IPS DF 6.9 (cell line): Measurements from ENCODE around the gene NUTM2F.
"Not testable (repeated sequence)": the region's sequence is repeated elsewhere in the genome, so short reads cannot be mapped to it uniquely, and the experiment has no call there.

Experiments used
- DNase-seq: peaks from one replicate; pipeline ENCODE4 v3.0.0-alpha.2; 2013; ENCODE audit warnings: low read depth, low spot score
- H3K27ac ChIP-seq: one replicate; pipeline ENCODE4 v1.5.1; 2013; ENCODE audit warnings: low read length, control low read depth
- H3K27me3 ChIP-seq: 2 replicates; pipeline ENCODE4 v1.6.1; 2013; ENCODE audit warnings: mild to moderate bottlenecking, low read length; ENCODE audit not compliant: control insufficient read depth, insufficient read depth
- H3K36me3 ChIP-seq: 2 replicates; pipeline ENCODE4 v1.6.1; 2013; ENCODE audit warnings: low read length; ENCODE audit not compliant: control insufficient read depth, insufficient read depth
- H3K4me1 ChIP-seq: 2 replicates; pipeline ENCODE4 v1.6.1; 2013; ENCODE audit warnings: low read length; ENCODE audit not compliant: control insufficient read depth, insufficient read depth
- H3K4me3 ChIP-seq: 2 replicates; pipeline ENCODE4 v1.5.1; 2013; ENCODE audit warnings: mild to moderate bottlenecking, low read length
- H3K9me3 ChIP-seq: 2 replicates; pipeline ENCODE4 v1.6.1; 2013; ENCODE audit warnings: low read length, inconsistent platforms; ENCODE audit not compliant: control insufficient read depth, insufficient read depth
- WGBS: extraction: QIAGEN DNeasy Blood & Tissue Kit; methylation state at CpG from one replicate; pipeline ENCODE4 v1.1.7; 2013; ENCODE audit warnings: mixed read lengths, missing lambda C conversion rate; ENCODE audit not compliant: insufficient read length, insufficient coverage; 5-methylcytosine and 5-hydroxymethylcytosine counted together

The NUTM2F gene

GRCh38 chr9:94280409-94280989 is 47.9 kb downstream of the NUTM2F start:
- no peak for DNase-seq
- Histone ChIP-seq H3K27ac (no peak overlapping the region), H3K36me3 (no peaks in the 10 kb centered on the region; the same call in 1 of the 2 replicates), H3K9me3 (no peaks in the 10 kb centered on the region), H3K4me3 (no peak overlapping the region), H3K4me1 (no peaks in the 10 kb centered on the region), H3K27me3 (no peaks in the 10 kb centered on the region)
- no CpG with 5 or more reads among the region's 9 CpGs for WGBS

GRCh38 chr9:94277885-94278536 is 50.4 kb downstream of the NUTM2F start:
- Histone ChIP-seq H3K4me1 (no peaks in the 10 kb centered on the region), H3K4me3 (no peak overlapping the region), H3K27ac (no peak overlapping the region), H3K36me3 (no peaks in the 10 kb centered on the region; the same call in 1 of the 2 replicates), H3K27me3 (no peaks in the 10 kb centered on the region), H3K9me3 (no peaks in the 10 kb centered on the region)
- no peak for DNase-seq
- 100% methylated on average over 2 of the region's 6 CpGs for WGBS

GRCh38 chr9:94277029-94277428 is 51.4 kb downstream of the NUTM2F start:
- H3K36me3 ChIP-seq, H3K4me3 ChIP-seq, H3K4me1 ChIP-seq, H3K9me3 ChIP-seq, DNase-seq, H3K27ac ChIP-seq, H3K27me3 ChIP-seq: not testable (repeated sequence)
- no CpG with 5 or more reads among the region's 4 CpGs for WGBS

- no peak for DNase-seq
- no CpG with 5 or more reads among the region's 1 CpG for WGBS
- peaks cover 2% of the 10 kb centered on the region; the same call in 1 of the 2 replicates for H3K9me3 ChIP-seq
- no peaks in the 10 kb centered on the region for H3K4me1 ChIP-seq
- H3K27ac ChIP-seq = no peak overlapping the region
- H3K36me3 ChIP-seq = no peaks in the 10 kb centered on the region
- H3K4me3 ChIP-seq = no peak overlapping the region
- no peaks in the 10 kb centered on the region for H3K27me3 ChIP-seq
These were observed 58.4 kb downstream of the NUTM2F start for GRCh38 chr9:94270009-94270408.

- Histone ChIP-seq H3K4me3 (no peak overlapping the region), H3K36me3 (no peaks in the 10 kb centered on the region), H3K4me1 (no peaks in the 10 kb centered on the region), H3K27me3 (no peaks in the 10 kb centered on the region), H3K9me3 (peaks cover 2% of the 10 kb centered on the region; the same call in 1 of the 2 replicates), H3K27ac (no peak overlapping the region)
- no peak for DNase-seq
- no CpG with 5 or more reads among the region's 8 CpGs for whole genome bisulfite sequencing
These were observed 59.2 kb downstream of the NUTM2F start for GRCh38 chr9:94269264-94269663.
